ENCODE data around the gene SVIL.
"Not testable (repeated sequence)": the region's sequence is repeated elsewhere in the genome, so short reads cannot be mapped to it uniquely, and the experiment has no call there.

The SVIL gene

GRCh38 chr10:29648983-29649268 is 14.2 kb upstream of the SVIL start:
- DNase-seq (ENCODE audit: low read depth), result peak; percentile 59

- peak; percentile 41 for DNase-seq (ENCODE audit: low read depth)
These were observed 13.6 kb upstream of the SVIL start for GRCh38 chr10:29648114-29648982.

GRCh38 chr10:29647478-29647877 is 12.7 kb upstream of the SVIL start:
- no peak for DNase-seq (ENCODE audit: low read depth)

DNA sequence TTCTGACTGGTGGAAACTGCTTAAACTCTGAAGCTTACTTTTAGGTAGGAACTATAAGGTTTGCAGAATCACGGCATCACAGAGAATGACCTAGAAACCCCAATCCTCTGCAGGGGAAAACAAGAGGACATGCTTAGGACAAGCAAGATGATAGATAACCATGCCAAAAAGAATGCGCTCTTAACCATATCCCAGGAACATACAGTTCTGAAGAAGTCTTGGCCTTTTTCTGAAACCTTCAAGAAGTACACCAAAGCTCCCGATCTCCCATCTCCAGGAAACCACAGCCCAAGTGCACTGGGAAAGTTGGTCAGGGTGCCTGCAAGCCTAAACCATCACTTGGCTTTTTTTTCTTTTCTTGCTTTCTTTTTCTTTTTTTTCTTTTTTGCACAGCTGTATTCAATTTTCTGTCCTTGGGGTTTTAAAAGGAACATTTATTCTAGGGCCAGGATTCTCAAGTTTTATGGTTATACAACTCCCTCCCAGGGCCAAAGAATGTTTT is 12.2 kb upstream of the SVIL start:
- DNase-seq (ENCODE audit: low read depth), result peak; percentile 56

- DNase-seq (ENCODE audit: low read depth), result peak; percentile 54
These were observed 11.6 kb upstream of the SVIL start for GRCh38 chr10:29646238-29646902.

GRCh38 chr10:29643771-29644501 is 9.2 kb upstream of the SVIL start:
- no peak for DNase-seq (ENCODE audit: low read depth)

- DNase-seq (ENCODE audit: low read depth), result peak; percentile 52
These were observed 8.2 kb upstream of the SVIL start for GRCh38 chr10:29642990-29643389.

GRCh38 chr10:29637537-29637936 is 2.8 kb upstream of the SVIL start:
- no peak for DNase-seq (ENCODE audit: low read depth)

- DNase-seq (ENCODE audit: low read depth), result peak; percentile 79
These were observed 1.4 kb upstream of the SVIL start for GRCh38 chr10:29636178-29636577.

DNA sequence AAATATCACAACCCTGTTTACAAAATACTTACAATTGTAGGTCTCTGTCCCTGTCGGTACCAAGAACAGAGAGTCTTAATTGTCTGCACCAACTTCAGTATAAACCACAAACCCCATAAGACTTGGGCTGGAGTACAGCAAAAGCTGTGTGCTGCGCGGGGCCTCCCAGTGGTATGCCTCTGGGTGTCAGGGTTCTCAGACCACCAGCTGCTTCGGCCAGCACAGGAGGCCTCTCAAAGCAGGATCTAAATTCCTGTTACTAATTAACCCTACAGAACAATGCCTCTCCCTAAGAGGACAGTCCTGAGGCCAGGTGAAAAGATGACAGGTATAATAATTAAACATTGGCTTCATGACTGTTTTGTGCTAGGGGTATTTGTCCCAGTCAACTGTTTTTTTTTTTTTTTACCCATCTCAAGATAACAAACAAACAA is 957 bp upstream of the SVIL start:
- peak; percentile 36 for DNase-seq (ENCODE audit: low read depth)

DNA sequence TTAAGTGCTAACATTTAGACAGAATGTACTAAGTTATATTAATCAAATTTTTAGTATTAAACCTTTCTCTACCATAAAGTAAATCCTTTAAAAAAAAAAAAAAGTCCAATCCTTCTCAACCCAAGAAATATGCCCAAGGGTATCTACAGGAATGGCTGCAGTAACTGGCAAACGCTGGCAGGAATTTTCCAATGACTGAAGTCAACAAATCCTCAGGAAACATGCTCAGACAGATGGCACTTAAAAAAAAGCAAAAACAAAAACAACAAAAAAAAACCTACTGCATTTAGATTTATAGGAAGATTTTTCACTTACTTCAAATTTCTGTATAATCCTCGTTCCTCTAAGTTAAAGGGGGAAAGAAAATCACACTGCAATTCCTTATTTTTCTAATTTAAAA is 666 bp downstream of the SVIL start:
- no peak for DNase-seq (ENCODE audit: low read depth)

- DNase-seq (ENCODE audit: low read depth), result no peak
These were observed 3.8 kb downstream of the SVIL start for GRCh38 chr10:29631049-29631339.

GRCh38 chr10:29630205-29631048 is 4.3 kb downstream of the SVIL start:
- DNase-seq (ENCODE audit: low read depth), result no peak

GRCh38 chr10:29628912-29629526 is 5.8 kb downstream of the SVIL start:
- no peak for DNase-seq (ENCODE audit: low read depth)

DNA sequence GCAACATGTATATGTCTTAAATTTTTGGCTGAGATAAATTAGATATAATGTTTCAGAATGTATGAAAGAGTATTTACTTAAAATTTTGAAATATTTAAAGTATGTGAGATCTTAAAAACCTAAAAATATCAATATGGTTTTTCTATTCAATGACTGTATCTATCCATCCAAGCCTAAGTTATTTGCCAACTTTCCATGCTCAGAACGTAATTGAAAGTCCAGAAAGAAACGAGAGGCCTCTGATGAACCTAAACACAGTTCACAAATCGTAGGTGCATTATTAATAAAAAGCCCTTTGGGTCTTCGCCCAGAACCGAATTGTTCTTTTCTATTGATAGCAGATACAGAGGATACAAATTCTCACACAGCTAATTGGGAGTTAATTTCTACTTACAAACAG is 6.5 kb downstream of the SVIL start:
- DNase-seq (ENCODE audit: low read depth), result no peak

GRCh38 chr10:29627201-29628132 is 7.3 kb downstream of the SVIL start:
- peak; percentile 58 for DNase-seq (ENCODE audit: low read depth)

DNA sequence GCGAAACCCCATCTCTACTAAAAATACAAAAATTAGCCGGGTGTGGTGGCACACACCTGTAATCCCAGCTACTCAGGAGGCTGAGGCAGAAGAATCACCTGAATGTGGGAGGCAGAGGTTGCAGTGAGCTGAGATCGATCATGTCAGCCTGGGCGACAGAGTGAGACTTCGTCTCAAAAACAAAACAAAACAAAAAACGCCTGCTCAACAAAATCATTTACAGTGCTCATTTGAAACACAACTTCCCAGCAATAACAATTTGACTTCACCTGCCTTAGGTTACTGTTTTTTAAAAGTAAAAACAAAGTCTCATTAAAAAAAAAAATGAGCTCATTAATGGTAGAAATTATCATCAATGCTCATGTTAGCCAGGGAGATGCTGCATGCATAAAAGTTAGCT is 10.4 kb downstream of the SVIL start:
- not testable (repeated sequence) for DNase-seq (ENCODE audit: low read depth)

GRCh38 chr10:29623797-29624196 is 11.0 kb downstream of the SVIL start:
- DNase-seq (ENCODE audit: low read depth), result no peak

- DNase-seq (ENCODE audit: low read depth), result no peak
These were observed 12.3 kb downstream of the SVIL start for GRCh38 chr10:29622382-29622922.

- peak; percentile 48 for DNase-seq (ENCODE audit: low read depth)
These were observed 13.6 kb downstream of the SVIL start for GRCh38 chr10:29621161-29621560.
